GM21737 (cell line): Measurements from ENCODE around the gene PEX10.
A peak's percentile ranks its signal among the peaks of the same experiment; 100 is the strongest.
"Not testable (repeated sequence)": the region's sequence is repeated elsewhere in the genome, so short reads cannot be mapped to it uniquely, and the experiment has no call there.

Experiments
- ATAC-seq: cut with Tn5 transposase; IDR thresholded peaks from one replicate; pipeline ENCODE4 v1.9.1; 2021; ENCODE audit warnings: mild to moderate bottlenecking, moderate library complexity; ENCODE audit not compliant: unreplicated experiment

The PEX10 gene

GRCh38 chr1:2412395-2412772 is at the start of gene PEX10:
PEX10 (minus strand) TSS chr1:2412564; CDS start chr1:2412502, 62 bp downstream.
- peak; percentile 73 for ATAC-seq

- no peak for ATAC-seq
Observed at GRCh38 chr1:2460996-2461751, 48.8 kb upstream of the PEX10 start.

- no peak for ATAC-seq
Observed at GRCh38 chr1:2460203-2460602, 47.8 kb upstream of the PEX10 start.

- ATAC-seq = no peak
Observed at GRCh38 chr1:2459757-2460156, 47.4 kb upstream of the PEX10 start.

GRCh38 chr1:2459102-2459753 is 46.9 kb upstream of the PEX10 start:
- ATAC-seq = not testable (repeated sequence)

- ATAC-seq = no peak
Observed at GRCh38 chr1:2458687-2459086, 46.3 kb upstream of the PEX10 start.

- no peak for ATAC-seq
Observed at GRCh38 chr1:2457444-2457843, 45.1 kb upstream of the PEX10 start.

GRCh38 chr1:2455757-2456156 is 43.4 kb upstream of the PEX10 start:
- no peak for ATAC-seq

GRCh38 chr1:2454227-2454626 is 41.9 kb upstream of the PEX10 start:
- no peak for ATAC-seq

- no peak for ATAC-seq
Observed at GRCh38 chr1:2452932-2453315, 40.6 kb upstream of the PEX10 start.

- no peak for ATAC-seq
Observed at GRCh38 chr1:2452201-2452931, 40.0 kb upstream of the PEX10 start.

GRCh38 chr1:2451741-2452140 is 39.4 kb upstream of the PEX10 start:
- ATAC-seq = no peak

GRCh38 chr1:2449636-2450454 is 37.5 kb upstream of the PEX10 start:
- ATAC-seq = no peak

- ATAC-seq = no peak
Observed at GRCh38 chr1:2448098-2448445, 35.7 kb upstream of the PEX10 start.

- ATAC-seq = no peak
Observed at GRCh38 chr1:2447276-2448097, 35.1 kb upstream of the PEX10 start.

GRCh38 chr1:2446861-2447260 is 34.5 kb upstream of the PEX10 start:
- no peak for ATAC-seq

- no peak for ATAC-seq
Observed at GRCh38 chr1:2446394-2446793, 34.0 kb upstream of the PEX10 start.

GRCh38 chr1:2445823-2446215 is 33.5 kb upstream of the PEX10 start:
- no peak for ATAC-seq

- ATAC-seq = no peak
Observed at GRCh38 chr1:2445162-2445822, 32.9 kb upstream of the PEX10 start.

GRCh38 chr1:2444138-2444591 is 31.8 kb upstream of the PEX10 start:
- no peak for ATAC-seq
